Keratinocyte (primary cell): ENCODE results near the gene NAALADL2. TPM values are rescaled to one million over a fixed set of nuclear protein-coding genes. Genes with fewer than 3 reads are reported as not detected.

ENCODE experiments used
- DNase-seq: peaks from one replicate; pipeline ENCODE4 v3.0.0-alpha.2; 2011; ENCODE audit warnings: low read depth, missing footprints, low spot score
- FAIRE-seq: peaks from 2 replicates; lab custom pipeline; 2011; peaks lifted over from hg19 to GRCh38; lab: Jason Lieb, UNC
- H2AFZ ChIP-seq: 2 replicates; pipeline ENCODE4 v1.6.0; 2012; ENCODE audit warnings: low read length, control low read depth, inconsistent platforms; ENCODE audit not compliant: control insufficient read depth
- H3K27ac ChIP-seq: 2 replicates; pipeline ENCODE4 v1.5.1; 2011; ENCODE audit warnings: low read length; ENCODE audit not compliant: control insufficient read depth, insufficient read depth
- H3K27me3 ChIP-seq: 3 replicates; pipeline ENCODE4 v1.6.0; 2011; ENCODE audit warnings: low read length; ENCODE audit not compliant: control insufficient read depth, insufficient read depth; ENCODE audit errors: extremely low read depth
- H3K36me3 ChIP-seq, 2 experiments: 2 replicates in 1 of 2; 3 replicates in 1 of 2; pipeline ENCODE4 v1.5.1; 2011; ENCODE audit warnings: low read length in 2 of 2, mild to moderate bottlenecking in 1 of 2; ENCODE audit not compliant: control insufficient read depth in 2 of 2, insufficient read depth in 2 of 2; ENCODE audit errors: extremely low read depth in 1 of 2
- H3K4me1 ChIP-seq: 3 replicates; pipeline ENCODE4 v1.5.1; 2011; ENCODE audit warnings: low read length; ENCODE audit not compliant: control insufficient read depth, insufficient read depth; ENCODE audit errors: extremely low read depth
- H3K4me2 ChIP-seq: 3 replicates; pipeline ENCODE4 v1.6.0; 2011; ENCODE audit warnings: low read depth, low read length; ENCODE audit not compliant: control insufficient read depth, insufficient read depth; ENCODE audit errors: extremely low read depth
- H3K4me3 ChIP-seq, 3 experiments: fragments of 200-600 bp in 1 of 3; sonication (generic) in 1 of 3; 2 replicates in 2 of 3; 3 replicates in 1 of 3; pipeline ENCODE4 v1.5.1; 2011 to 2016; ENCODE audit warnings: low read length in 3 of 3, mild to moderate bottlenecking in 3 of 3, control low read depth in 2 of 3, inconsistent platforms in 1 of 3, low read depth in 1 of 3, mixed read lengths in 1 of 3, mixed run types in 1 of 3, moderate library complexity in 1 of 3; ENCODE audit not compliant: control insufficient read depth in 2 of 3, insufficient read depth in 2 of 3; ENCODE audit errors: extremely low read depth in 1 of 3
- H3K79me2 ChIP-seq: 2 replicates; pipeline ENCODE4 v1.6.0; 2012; ENCODE audit warnings: low read length; ENCODE audit not compliant: control insufficient read depth, insufficient read depth
- H3K9ac ChIP-seq: 3 replicates; pipeline ENCODE4 v1.6.0; 2011; ENCODE audit warnings: low read length; ENCODE audit not compliant: control insufficient read depth, insufficient read depth; ENCODE audit errors: extremely low read depth
- H3K9me1 ChIP-seq: 3 replicates; pipeline ENCODE4 v1.6.0; 2011; ENCODE audit warnings: low read length; ENCODE audit not compliant: control insufficient read depth, insufficient read depth; ENCODE audit errors: extremely low read depth
- H3K9me3 ChIP-seq: 2 replicates; pipeline ENCODE4 v1.5.1; 2012; ENCODE audit warnings: low read depth, low read length; ENCODE audit not compliant: control insufficient read depth
- H4K20me1 ChIP-seq: 3 replicates; pipeline ENCODE4 v1.6.0; 2011; ENCODE audit warnings: low read length; ENCODE audit not compliant: control insufficient read depth, insufficient read depth; ENCODE audit errors: extremely low read depth
- EZH2 ChIP-seq: IDR thresholded peaks from one replicate; pipeline ENCODE4 v1.6.1; 2012; ENCODE audit warnings: inconsistent platforms, mild to moderate bottlenecking, low read length, moderate library complexity
- dilution Hi-C: fragments of 300-500 bp; cut with MboI; formaldehyde crosslinking; loops from one replicate; pipeline ENCODE4 v1.7.0; 2020; ENCODE audit warnings: low sequenced_read_pairs; ENCODE audit not compliant: extremely low pct_ligation_motif_present
- polyA plus RNA-seq, 5 experiments: library from polyadenylated mRNA; depleted of rRNA in 3 of 5; stranded (reverse) in 3 of 5; stranded (forward) in 1 of 5; unstranded in 1 of 5; fragments of >200 nt; gene quantifications; 1 replicate in 1 of 5; 2 replicates in 3 of 5; 3 replicates in 1 of 5; pipeline versions ENCODE4 v1.2.1 to v1.2.3, GENCODE V29; 2011 to 2012; ENCODE audit warnings: missing spikeins in 2 of 5, low read depth in 1 of 5, low replicate concordance in 1 of 5
- TF ChIP-seq, protein P1 (sequence below), 3 experiments: IDR thresholded peaks in 1 of 3; conservative IDR thresholded peaks in 1 of 3; optimal IDR thresholded peaks in 1 of 3; 2 replicates in 2 of 3; 3 replicates in 1 of 3; pipeline versions ENCODE3 to v1.5.1; 2011; ENCODE audit warnings: low read length in 3 of 3, mild to moderate bottlenecking in 3 of 3, moderate library complexity in 2 of 3, control low read depth in 1 of 3, inconsistent platforms in 1 of 3; ENCODE audit not compliant: insufficient read depth in 2 of 3; ENCODE audit errors: extremely low read depth in 1 of 3

The NAALADL2 gene
- polyA plus RNA-seq, 1 donor (not counting 4 experiments of a cell fraction or from before 2014, with no cell fraction given), result 0.75 TPM

GRCh38 chr3:174957551-174958001 lies 98.4 kb downstream of the NAALADL2 start:
- H3K9me1 ChIP-seq, result no peaks in the 10 kb centered on the region
- peak; percentile 74 for FAIRE-seq
- H3K27ac ChIP-seq, result peak overlapping the region; percentile 72
- H3K9me3 ChIP-seq, result no peaks in the 10 kb centered on the region
- H3K9ac ChIP-seq, result no peak overlapping the region
- peak overlapping the region; percentile 62 for H2AFZ ChIP-seq
- H3K4me2 ChIP-seq, result peak overlapping the region; percentile 66
- peaks cover 49% of the 10 kb centered on the region for H3K4me1 ChIP-seq
- peak; percentile 71 for DNase-seq
- dilution Hi-C loops, result no loop called here
- no peaks in the 10 kb centered on the region for H3K27me3 ChIP-seq
- no peaks in the 10 kb centered on the region for H3K36me3 ChIP-seq
- H3K4me3 ChIP-seq, result peak overlapping the region in 1 of 3 experiments; percentile 43
- no peaks in the 10 kb centered on the region for H3K79me2 ChIP-seq
- TF ChIP-seq EZH2, result no peak
- TF ChIP-seq, protein P1, sequence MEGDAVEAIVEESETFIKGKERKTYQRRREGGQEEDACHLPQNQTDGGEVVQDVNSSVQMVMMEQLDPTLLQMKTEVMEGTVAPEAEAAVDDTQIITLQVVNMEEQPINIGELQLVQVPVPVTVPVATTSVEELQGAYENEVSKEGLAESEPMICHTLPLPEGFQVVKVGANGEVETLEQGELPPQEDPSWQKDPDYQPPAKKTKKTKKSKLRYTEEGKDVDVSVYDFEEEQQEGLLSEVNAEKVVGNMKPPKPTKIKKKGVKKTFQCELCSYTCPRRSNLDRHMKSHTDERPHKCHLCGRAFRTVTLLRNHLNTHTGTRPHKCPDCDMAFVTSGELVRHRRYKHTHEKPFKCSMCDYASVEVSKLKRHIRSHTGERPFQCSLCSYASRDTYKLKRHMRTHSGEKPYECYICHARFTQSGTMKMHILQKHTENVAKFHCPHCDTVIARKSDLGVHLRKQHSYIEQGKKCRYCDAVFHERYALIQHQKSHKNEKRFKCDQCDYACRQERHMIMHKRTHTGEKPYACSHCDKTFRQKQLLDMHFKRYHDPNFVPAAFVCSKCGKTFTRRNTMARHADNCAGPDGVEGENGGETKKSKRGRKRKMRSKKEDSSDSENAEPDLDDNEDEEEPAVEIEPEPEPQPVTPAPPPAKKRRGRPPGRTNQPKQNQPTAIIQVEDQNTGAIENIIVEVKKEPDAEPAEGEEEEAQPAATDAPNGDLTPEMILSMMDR (optimal IDR thresholded peaks at IDR 0.05 in 1 of 3, IDR thresholded peaks at IDR 0.05 in 1 of 3, conservative IDR thresholded peaks at IDR 0.05 in 1 of 3; ENCODE audit: extremely low read depth in 1 of 3, insufficient read depth in 2 of 3, low read length in 3 of 3), result no peak
- H4K20me1 ChIP-seq, result no peaks in the 10 kb centered on the region

DNA sequence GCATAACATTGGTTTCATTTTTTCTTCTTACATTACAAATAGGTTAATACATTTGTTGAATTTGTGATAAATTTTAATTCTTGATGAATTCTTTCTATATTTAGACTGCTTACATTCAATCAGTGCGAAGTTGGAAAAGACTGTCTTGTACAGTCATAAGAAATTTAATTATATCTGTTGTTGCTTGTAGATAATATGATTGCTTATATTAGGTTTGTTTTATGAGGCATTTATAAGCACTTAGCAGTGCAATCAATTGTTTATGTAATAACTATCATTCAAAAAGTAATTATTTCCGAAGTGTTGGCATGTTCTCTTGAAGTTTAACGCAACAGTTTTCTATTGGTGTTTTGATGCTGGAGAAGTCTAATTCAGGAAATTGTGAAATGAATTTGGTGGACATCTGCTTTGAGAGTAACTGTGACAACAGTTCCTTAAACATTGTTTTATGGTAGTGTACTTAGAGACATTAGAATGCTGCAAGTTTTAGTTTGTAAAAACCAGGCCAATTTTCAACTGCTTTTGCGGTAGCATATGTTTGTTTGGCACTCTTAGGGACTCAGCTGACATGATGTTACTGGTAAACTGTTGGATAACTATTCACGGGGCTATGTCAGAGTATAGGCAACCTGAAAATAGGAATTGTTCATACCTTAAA lies 99.7 kb downstream of the NAALADL2 start:
- no peaks in the 10 kb centered on the region for H3K9me1 ChIP-seq
- peak overlapping the region; percentile 29 for H3K27ac ChIP-seq
- H3K36me3 ChIP-seq, result no peaks in the 10 kb centered on the region
- no peaks in the 10 kb centered on the region for H3K79me2 ChIP-seq
- H3K4me1 ChIP-seq, result peaks cover 47% of the 10 kb centered on the region
- no peak overlapping the region for H3K9ac ChIP-seq
- peak overlapping the region; percentile 66 for H3K4me2 ChIP-seq
- peak overlapping the region; percentile 58 for H2AFZ ChIP-seq
- DNase-seq (no peak), FAIRE-seq (no peak)
- H3K9me3 ChIP-seq, result no peaks in the 10 kb centered on the region
- no peaks in the 10 kb centered on the region for H3K27me3 ChIP-seq
- H4K20me1 ChIP-seq, result no peaks in the 10 kb centered on the region
- TF ChIP-seq, protein P1 (optimal IDR thresholded peaks at IDR 0.05 in 1 of 3, IDR thresholded peaks at IDR 0.05 in 1 of 3, conservative IDR thresholded peaks at IDR 0.05 in 1 of 3; ENCODE audit: extremely low read depth in 1 of 3, insufficient read depth in 2 of 3, low read length in 3 of 3), result no peak
- TF ChIP-seq EZH2, result no peak
- dilution Hi-C loops, result no loop called here
- no peak overlapping the region for H3K4me3 ChIP-seq
